Measurements from ENCODE around the gene SARDH. TPM values are rescaled to one million over a fixed set of nuclear protein-coding genes. Genes with fewer than 3 reads are reported as not detected.

The SARDH gene
- total and polyA plus RNA-seq, 11 donors: 0.19 to 1.7 (median 0.69) TPM

DNA sequence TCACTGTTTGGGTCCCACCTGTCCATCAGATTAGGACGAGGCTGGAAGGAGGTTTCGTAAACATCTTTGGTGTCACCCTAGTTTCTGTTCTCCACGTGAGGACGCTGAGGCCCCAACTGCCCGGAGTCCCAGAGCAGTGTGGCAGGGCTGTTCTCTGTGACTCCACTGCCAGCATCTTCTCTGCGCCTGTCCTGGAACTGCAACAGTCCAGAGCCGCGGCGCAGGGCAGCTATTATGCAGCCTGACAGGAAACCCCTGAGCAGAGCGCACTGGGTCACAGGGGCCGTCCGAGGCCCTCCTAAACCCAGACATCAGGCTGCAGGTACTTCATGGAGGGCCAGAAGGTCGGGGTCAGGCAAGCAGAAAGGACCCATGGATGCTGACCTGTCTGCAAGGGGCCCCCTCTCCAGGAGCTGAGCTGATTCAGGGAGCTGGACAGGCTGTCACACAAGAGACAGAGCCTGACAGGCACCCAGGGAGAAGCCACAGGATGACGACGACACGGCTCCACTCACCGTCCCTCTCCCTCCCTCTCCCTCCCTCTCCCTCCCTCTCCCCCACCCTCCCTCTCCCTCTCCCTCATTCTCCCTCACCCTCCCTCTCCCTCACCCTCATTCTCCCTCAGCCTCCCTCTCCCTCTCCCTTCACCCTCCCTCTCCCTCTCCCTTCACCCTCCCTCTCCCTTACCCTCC, 70.2 kb downstream of the SARDH start:
- DNase-seq: no peak
- peak in 1 of 4 donors; percentile 25 for ATAC-seq
- Histone ChIP-seq H3K36me3 (no peaks in the 10 kb centered on the region), H3K27ac (no peak overlapping the region), H3K27me3 (peaks cover 0 to 5% (median 0%) of the 10 kb centered on the region in 9 donors), H3K9me3 (peaks cover 0 to 2% (median 0%) of the 10 kb centered on the region in 12 donors), H3K4me1 (peaks cover 0 to 8% (median 0%) of the 10 kb centered on the region in 12 donors), H3K4me3 (no peak overlapping the region)
- intact Hi-C loops (cut with DNase I): loop anchor here in 1 of 10 donors (10.0 kb wide), 1 partner anchor 47 kb away; no protein-coding TSS in a partner anchor
- TF ChIP-seq POLR2A (IDR thresholded peaks at IDR 0.05) (no peak), CTCF (IDR thresholded peaks at IDR 0.05) (no peak)
- WGBS, 4 donors: 52 to 56% (median 56%) methylated on average over 17 of the region's 17 CpGs

DNA sequence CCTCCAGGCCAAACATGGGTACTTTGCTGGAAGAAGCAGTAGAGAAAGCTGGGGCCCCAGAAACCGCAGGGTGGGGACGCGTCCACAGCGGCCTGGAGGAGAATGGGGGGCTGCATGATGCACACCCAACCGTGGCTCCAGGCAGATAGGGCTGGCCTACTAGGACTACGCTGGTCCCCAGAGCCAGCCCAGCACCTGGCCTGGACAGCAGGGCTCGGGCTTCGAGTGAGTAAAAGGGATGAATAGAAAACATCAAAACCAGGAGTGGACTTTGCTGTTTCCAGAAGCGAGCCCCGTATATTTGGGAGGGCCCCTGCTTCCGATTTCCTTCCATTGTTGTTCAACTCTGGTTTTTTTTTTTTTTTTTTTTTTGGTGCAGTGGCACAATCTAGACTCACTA, 71.3 kb downstream of the SARDH start:
- no peak overlapping the region for H3K4me3 ChIP-seq
- H3K36me3 ChIP-seq: no peaks in the 10 kb centered on the region
- H3K27me3 ChIP-seq: peaks cover 0 to 6% (median 0%) of the 10 kb centered on the region in 9 donors
- intact Hi-C loops (cut with DNase I): loop anchor here in 1 of 10 donors (10.0 kb wide), 1 partner anchor 48 kb away; no protein-coding TSS in a partner anchor
- H3K27ac ChIP-seq: no peak overlapping the region
- ATAC-seq: peak in 1 of 4 donors; percentile 37
- no peak for DNase-seq
- WGBS, 4 donors: 60 to 73% (median 69%) methylated on average over 11 of the region's 11 CpGs
- peaks cover 0 to 8% (median 0%) of the 10 kb centered on the region in 12 donors for H3K4me1 ChIP-seq
- H3K9me3 ChIP-seq: no peaks in the 10 kb centered on the region
- TF ChIP-seq POLR2A (IDR thresholded peaks at IDR 0.05) (no peak), CTCF (IDR thresholded peaks at IDR 0.05) (no peak)

DNA sequence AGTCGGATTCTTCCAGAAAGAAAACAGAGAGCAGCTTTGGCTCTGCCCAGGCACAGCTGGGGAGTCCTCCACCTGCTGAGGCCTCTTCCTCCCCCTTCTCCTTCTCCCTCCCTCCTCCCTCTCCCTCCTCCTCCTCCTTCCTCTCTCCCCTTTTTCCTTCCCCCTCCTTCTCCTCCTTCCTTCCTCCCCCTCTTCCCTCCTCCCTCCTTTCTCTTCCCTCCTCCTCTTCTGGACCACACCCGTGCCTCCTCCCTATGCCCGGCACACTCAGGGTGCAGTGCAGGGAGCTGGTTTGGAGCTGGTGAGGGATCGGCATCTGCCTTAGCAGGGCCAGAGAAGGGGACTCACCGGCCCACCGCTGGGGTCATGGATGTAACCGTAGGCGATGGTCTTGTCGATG, 71.8 kb downstream of the SARDH start:
- ATAC-seq: no peak

More for the DNA sequence above, 71.8 kb downstream of the SARDH start:
- Histone ChIP-seq H3K27ac (no peak overlapping the region), H3K4me1 (peaks cover 0 to 8% (median 0%) of the 10 kb centered on the region in 12 donors), H3K36me3 (no peaks in the 10 kb centered on the region), H3K4me3 (no peak overlapping the region), H3K27me3 (peaks cover 0 to 10% (median 0%) of the 10 kb centered on the region in 9 donors), H3K9me3 (no peaks in the 10 kb centered on the region)
- no peak for TF ChIP-seq POLR2A (IDR thresholded peaks at IDR 0.05)
- TF ChIP-seq CTCF (IDR thresholded peaks at IDR 0.05): no peak
- DNase-seq: no peak
- intact Hi-C loops (cut with DNase I): loop anchor here in 1 of 10 donors (10.0 kb wide), 1 partner anchor 48 kb away; no protein-coding TSS in a partner anchor
- WGBS, 4 donors: 67 to 80% (median 75%) methylated on average over 9 of the region's 9 CpGs

Measured in heart left ventricle (tissue), 16 donors.